TTC549 (cell line): Measurements from ENCODE around the gene MUC5B.

Experiments used
- FAIRE-seq: peaks from 2 replicates; lab custom pipeline; 2012; peaks lifted over from hg19 to GRCh38; lab: Jason Lieb, UNC

MUC5B gene

GRCh38 chr11:1267441-1268100 is 44.7 kb downstream of the MUC5B start:
- no peak for FAIRE-seq

- no peak for FAIRE-seq
Observed at GRCh38 chr11:1269957-1270356, 47.1 kb downstream of the MUC5B start.

GRCh38 chr11:1270476-1270875 is 47.6 kb downstream of the MUC5B start:
- no peak for FAIRE-seq

GRCh38 chr11:1271002-1271401 is 48.1 kb downstream of the MUC5B start:
- no peak for FAIRE-seq

- no peak for FAIRE-seq
Observed at GRCh38 chr11:1271406-1271805, 48.5 kb downstream of the MUC5B start.

GRCh38 chr11:1271927-1272326 is 49.1 kb downstream of the MUC5B start:
- no peak for FAIRE-seq

GRCh38 chr11:1272531-1272930 is 49.7 kb downstream of the MUC5B start:
- FAIRE-seq, result no peak

GRCh38 chr11:1274501-1274900 is 51.6 kb downstream of the MUC5B start:
- no peak for FAIRE-seq

- no peak for FAIRE-seq
Observed at GRCh38 chr11:1275021-1275420, 52.2 kb downstream of the MUC5B start.

GRCh38 chr11:1276041-1276790 is 53.4 kb downstream of the MUC5B start:
- FAIRE-seq, result no peak

GRCh38 chr11:1276866-1277615 is 54.2 kb downstream of the MUC5B start:
- FAIRE-seq, result no peak

- FAIRE-seq, result no peak
Observed at GRCh38 chr11:1277936-1278512, 55.2 kb downstream of the MUC5B start.

- no peak for FAIRE-seq
Observed at GRCh38 chr11:1278766-1279673, 56.2 kb downstream of the MUC5B start.

- FAIRE-seq, result no peak
Observed at GRCh38 chr11:1279674-1280055, 56.8 kb downstream of the MUC5B start.

- no peak for FAIRE-seq
Observed at GRCh38 chr11:1280116-1281035, 57.5 kb downstream of the MUC5B start.

- FAIRE-seq, result no peak
Observed at GRCh38 chr11:1281326-1281973, 58.6 kb downstream of the MUC5B start.

- no peak for FAIRE-seq
Observed at GRCh38 chr11:1281974-1282365, 59.1 kb downstream of the MUC5B start.

GRCh38 chr11:1283091-1283511 is 60.2 kb downstream of the MUC5B start:
- FAIRE-seq, result no peak

- FAIRE-seq, result no peak
Observed at GRCh38 chr11:1283906-1284305, 61.0 kb downstream of the MUC5B start.

GRCh38 chr11:1285316-1285744 is 62.5 kb downstream of the MUC5B start:
- no peak for FAIRE-seq
